ENCODE data around the gene GPX3. TPM values are rescaled to one million over a fixed set of nuclear protein-coding genes. Genes with fewer than 3 reads are reported as not detected.
A peak's percentile ranks its signal among the peaks of the same experiment; 100 is the strongest.

Gene GPX3
- total and polyA plus RNA-seq, 2 of the 13 experiments (the other 11 are each of a cell fraction or from before 2014, with no cell fraction given) = 33.8 to 1,892 TPM

DNA sequence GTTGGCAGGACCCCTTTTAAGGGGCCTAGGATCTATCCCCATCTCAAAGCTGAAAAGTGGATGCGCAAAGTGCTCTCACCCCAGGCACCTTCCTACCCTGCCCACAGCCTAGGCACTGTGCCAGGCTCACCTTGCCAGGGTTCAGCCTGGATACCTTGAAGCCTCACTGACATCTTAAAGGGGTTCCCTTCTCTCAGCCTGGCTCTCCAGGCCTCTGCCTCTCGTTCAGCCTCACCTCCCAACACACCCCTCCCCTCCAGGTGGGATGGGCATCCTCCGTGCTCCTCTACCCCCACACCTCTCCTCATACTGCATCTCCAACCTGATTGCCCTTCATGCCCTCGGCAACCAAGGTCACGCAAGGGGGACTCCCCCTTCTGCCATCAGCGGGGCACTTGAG, 34.9 kb downstream of the GPX3 start:
- CTCF ChIA-PET (ENCODE audit: low intra/inter-chr PET ratio, low total read pairs) = interaction anchor here (1.9 kb wide), 1 partner anchor 60 kb away, joined by 6 read pairs; no protein-coding TSS in a partner anchor
- peaks cover 3% of the 10 kb centered on the region; the same call in 1 of the 2 replicates for H4K20me1 ChIP-seq (ENCODE audit: insufficient read depth, low read length)
- FAIRE-seq = no peak
- intact Hi-C loops (cut with micrococcal nuclease; ENCODE audit: unreplicated experiment) = no loop called here
- no peak overlapping the region for H3K9ac ChIP-seq (ENCODE audit: insufficient read depth, low read depth, low read length)
- 96% methylated on average over 6 of the region's 6 CpGs for WGBS (ENCODE audit: low lambda C conversion rate)
- peaks cover 45 to 73% of the 10 kb centered on the region in 2 experiments for H3K36me3 ChIP-seq (replicated peaks in 1 of 2; ENCODE audit: control insufficient read depth in 1 of 2, insufficient read depth in 2 of 2, low read length in 2 of 2)
- no peak overlapping the region for H2AFZ ChIP-seq (ENCODE audit: low read length)
- H3K4me1 ChIP-seq (ENCODE audit: insufficient read depth, low read length) = no peaks in the 10 kb centered on the region
- ATAC-seq = no peak
- H3K4me2 ChIP-seq (ENCODE audit: low read depth, low read length) = no peak overlapping the region
- H3K9me3 ChIP-seq (ENCODE audit: low read length) = no peaks in the 10 kb centered on the region
- no peaks in the 10 kb centered on the region for H3K79me2 ChIP-seq (ENCODE audit: insufficient read depth, low read length)
- DNase-seq (ENCODE audit: low spot score) = no peak
- H3K27ac ChIP-seq (ENCODE audit: extremely low read length, insufficient read depth, low read length) = no peak overlapping the region
- no peaks in the 10 kb centered on the region for H3K27me3 ChIP-seq (ENCODE audit: control insufficient read depth in 1 of 2, insufficient read depth in 2 of 2, low read length in 2 of 2)
- BruUV-seq (replicated peaks) = no TSS peak
- TF ChIP-seq PCBP2 (optimal IDR thresholded peaks at IDR 0.05; ENCODE audit: low read depth, low read length, poor library complexity, severe bottlenecking) (no peak), MTF2 (CRISPR knock-in tag; IDR thresholded peaks at IDR 0.05; ENCODE audit: borderline replicate concordance) (no peak), XRCC5 (optimal IDR thresholded peaks at IDR 0.05; ENCODE audit: low read length) (no peak)
- in situ Hi-C loops (cut with HindIII; ENCODE audit: extremely low pct_ligation_motif_present, low pct_unique_long_range_greater_than_20kb) = no loop called here
- H3K4me3 ChIP-seq (replicated peaks in 1 of 3; ENCODE audit: insufficient read depth in 1 of 3, low read depth in 2 of 3, low read length in 3 of 3) = no peak overlapping the region
- POLR2A ChIA-PET = no interaction called here

DNA sequence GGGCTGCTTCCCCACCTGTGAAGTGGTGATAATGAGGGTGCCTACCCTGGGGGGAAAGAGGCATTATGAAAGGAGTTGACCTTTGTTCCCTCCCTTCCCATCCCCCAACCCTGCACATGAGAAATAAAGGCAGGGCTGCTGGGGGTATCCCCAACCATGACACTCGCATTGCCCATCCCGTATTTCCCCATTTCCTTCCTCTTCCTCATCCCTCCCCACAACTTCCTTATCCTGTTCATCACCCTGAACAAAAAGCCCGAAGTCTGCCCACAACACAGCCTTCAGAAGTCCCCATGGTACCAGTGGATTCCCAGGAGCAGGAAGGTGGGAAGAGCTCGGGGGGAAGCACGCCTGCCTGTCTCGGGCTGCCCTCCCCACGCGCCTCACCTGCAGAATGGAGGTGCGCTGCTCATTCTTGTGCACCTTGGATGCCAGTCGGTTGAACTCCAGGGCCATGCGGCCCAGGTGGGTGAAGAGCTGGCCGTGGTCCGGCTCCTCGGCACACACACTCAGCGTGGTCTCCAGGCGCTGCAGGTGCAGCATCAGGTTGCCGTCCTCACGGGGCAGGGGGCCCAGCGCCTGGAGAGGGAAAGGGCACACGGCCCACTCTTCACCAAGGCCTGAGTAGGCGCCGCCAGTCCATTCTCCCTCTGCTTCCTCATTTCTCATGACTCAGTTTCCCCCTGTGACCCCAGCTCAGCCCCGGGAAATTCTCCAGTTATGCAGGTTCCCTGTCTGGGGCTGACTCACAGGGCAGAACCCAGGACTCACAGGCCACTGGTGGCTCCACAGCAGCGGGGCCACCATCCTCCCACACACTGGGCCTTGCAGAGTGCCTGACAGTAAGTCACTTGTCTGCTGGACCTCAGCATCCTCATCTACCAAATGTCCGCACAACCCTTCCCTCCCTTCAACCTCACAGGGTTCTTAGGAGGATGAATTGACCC, 36.3 kb downstream of the GPX3 start:
- no TSS peak for BruUV-seq (replicated peaks)
- Histone ChIP-seq H2AFZ (ENCODE audit: low read length) (no peak overlapping the region), H3K27me3 (ENCODE audit: control insufficient read depth in 1 of 2, insufficient read depth in 2 of 2, low read length in 2 of 2) (no peaks in the 10 kb centered on the region), H3K4me2 (ENCODE audit: low read depth, low read length) (no peak overlapping the region), H3K4me3 (replicated peaks in 1 of 3; ENCODE audit: insufficient read depth in 1 of 3, low read depth in 2 of 3, low read length in 3 of 3) (no peak overlapping the region), H3K9ac (ENCODE audit: insufficient read depth, low read depth, low read length) (no peak overlapping the region), H3K9me3 (ENCODE audit: low read length) (no peaks in the 10 kb centered on the region), H4K20me1 (ENCODE audit: insufficient read depth, low read length) (peaks cover 3% of the 10 kb centered on the region; the same call in 1 of the 2 replicates), H3K4me1 (ENCODE audit: insufficient read depth, low read length) (no peaks in the 10 kb centered on the region), H3K36me3 (replicated peaks in 1 of 2; ENCODE audit: control insufficient read depth in 1 of 2, insufficient read depth in 2 of 2, low read length in 2 of 2) (peaks cover 49 to 76% of the 10 kb centered on the region in 2 experiments), H3K27ac (ENCODE audit: extremely low read length, insufficient read depth, low read length) (no peak overlapping the region), H3K79me2 (ENCODE audit: insufficient read depth, low read length) (no peaks in the 10 kb centered on the region)
- intact Hi-C loops (cut with micrococcal nuclease; ENCODE audit: unreplicated experiment) (no loop called here), in situ Hi-C loops (cut with HindIII; ENCODE audit: extremely low pct_ligation_motif_present, low pct_unique_long_range_greater_than_20kb) (no loop called here)
- DNase-seq (ENCODE audit: low spot score) (no peak), FAIRE-seq (no peak), ATAC-seq (no peak)
- 94% methylated on average over 16 of the region's 25 CpGs for WGBS (ENCODE audit: low lambda C conversion rate)
- ChIA-PET POLR2A (no interaction called here), CTCF (ENCODE audit: low intra/inter-chr PET ratio, low total read pairs) (no interaction called here)
- TF ChIP-seq PCBP2 (optimal IDR thresholded peaks at IDR 0.05; ENCODE audit: low read depth, low read length, poor library complexity, severe bottlenecking) = peak; percentile 30
- no peak for TF ChIP-seq SAP130 (CRISPR knock-in tag; IDR thresholded peaks at IDR 0.05; ENCODE audit: low read depth)
